ENCODE results near the gene NDST3.
"Not testable (repeated sequence)": the region's sequence is repeated elsewhere in the genome, so short reads cannot be mapped to it uniquely, and the experiment has no call there.

The NDST3 gene

DNA sequence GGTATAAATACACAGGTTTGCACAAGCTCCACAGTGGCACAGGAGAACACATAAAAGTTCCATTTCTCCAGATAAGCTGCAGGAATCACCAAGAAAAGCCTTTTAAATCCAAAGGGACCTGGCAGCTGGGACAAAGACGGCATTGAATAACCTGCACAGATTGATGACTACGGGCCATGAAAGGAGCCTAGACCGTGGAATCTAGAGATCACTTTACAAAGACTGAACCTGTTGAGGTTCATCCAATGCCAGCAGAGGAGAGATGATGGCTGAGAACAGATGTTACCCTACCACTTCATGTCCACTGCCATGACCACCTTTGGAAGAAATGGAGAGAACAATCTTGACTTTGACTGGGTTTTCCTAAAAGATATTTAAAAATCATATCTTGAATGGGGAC lies 229.8 kb downstream of the NDST3 start:
- ChIA-PET CTCF (interaction anchor here (1.2 kb wide), 1 partner anchor 39 kb away, joined by 3 read pairs; no protein-coding TSS in a partner anchor), POLR2A (no interaction called here)
- no peak for TF ChIP-seq CTCF (IDR thresholded peaks at IDR 0.05; ENCODE audit: control extremely low read depth, extremely low read depth, low read depth, missing control alignments)
- no peak for DNase-seq (ENCODE audit: extremely low spot score)

DNA sequence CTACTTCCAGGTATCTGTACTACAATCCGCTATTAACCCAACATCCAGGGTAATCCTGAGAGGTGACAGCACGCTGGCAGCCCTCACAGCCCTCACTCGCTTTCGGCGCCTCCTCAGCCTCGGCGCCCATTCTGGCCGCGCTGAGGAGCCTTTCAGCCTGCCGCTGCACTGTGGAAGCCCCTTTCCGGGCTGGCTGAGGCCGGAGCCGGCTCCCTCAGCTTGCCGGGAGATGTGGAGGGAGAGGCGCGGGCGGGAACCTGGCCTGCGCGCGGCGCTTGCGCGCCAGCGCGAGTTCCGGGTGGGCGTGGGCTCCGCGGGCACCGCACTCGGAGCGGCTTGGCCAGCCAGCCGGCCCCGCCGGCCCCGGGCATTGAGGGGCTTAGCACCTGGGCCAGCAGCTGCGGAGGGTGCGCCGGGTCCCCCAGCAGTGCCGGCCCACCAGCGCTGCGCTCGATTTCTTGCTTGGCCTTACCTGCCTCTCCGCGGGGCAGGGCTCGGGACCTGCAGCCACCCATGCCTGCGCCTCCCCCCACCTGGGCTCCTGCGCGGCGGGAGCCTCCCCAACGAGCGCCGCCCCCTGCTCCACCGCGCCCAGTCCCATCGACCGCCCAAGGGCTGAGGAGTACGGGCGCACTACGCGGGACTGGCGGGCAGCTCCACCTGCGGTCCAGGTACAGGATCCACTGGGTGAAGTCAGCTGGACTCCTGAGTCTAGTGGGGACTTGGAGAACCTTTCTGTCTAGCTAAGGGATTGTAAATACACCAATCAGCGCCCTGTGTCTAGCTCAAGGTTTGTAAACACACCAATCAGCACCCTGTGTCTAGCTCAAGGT lies 231.2 kb downstream of the NDST3 start:
- ChIA-PET POLR2A (no interaction called here), CTCF (interaction anchor here (1.3 kb wide), 2 partner anchors 88 to 188 kb away, joined by 4 read pairs; partner anchors contain the start of gene PRSS12)
- TF ChIP-seq CTCF (IDR thresholded peaks at IDR 0.05; ENCODE audit: control extremely low read depth, extremely low read depth, low read depth, missing control alignments) = no peak
- DNase-seq (ENCODE audit: extremely low spot score) = no peak

GRCh38 chr4:118266145-118266496 lies 231.8 kb downstream of the NDST3 start:
- DNase-seq (ENCODE audit: extremely low spot score); POLR2A ChIA-PET: not testable (repeated sequence)
- CTCF ChIA-PET = interaction anchor here (1.3 kb wide), 2 partner anchors 87 to 188 kb away, joined by 4 read pairs; partner anchors contain the start of gene PRSS12

- DNase-seq (ENCODE audit: extremely low spot score) = no peak
- POLR2A ChIA-PET = no interaction called here
- CTCF ChIA-PET = no interaction called here
- TF ChIP-seq CTCF (IDR thresholded peaks at IDR 0.05; ENCODE audit: control extremely low read depth, extremely low read depth, low read depth, missing control alignments) = no peak
Measured at GRCh38 chr4:118268780-118269179, 234.5 kb downstream of the NDST3 start.

DNA sequence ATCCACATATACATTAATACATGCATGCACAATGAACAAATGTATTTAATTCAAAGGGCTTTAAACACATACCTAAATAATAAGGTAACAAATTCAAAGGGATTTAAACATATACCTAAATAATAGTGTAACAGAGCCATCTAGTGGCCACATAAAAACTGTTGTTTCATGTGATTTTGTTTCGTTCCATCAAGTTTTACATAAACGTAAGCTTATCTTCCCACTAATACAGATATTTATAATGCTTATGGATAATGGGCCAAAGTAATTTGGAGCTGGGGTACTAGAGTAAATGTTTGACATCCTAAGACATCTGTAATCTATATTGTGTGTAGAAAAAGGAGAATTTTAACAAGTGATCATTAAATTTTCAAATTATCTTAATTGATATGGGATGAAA lies 236.2 kb downstream of the NDST3 start:
- peak; percentile 30 for DNase-seq (ENCODE audit: extremely low spot score)
- POLR2A ChIA-PET = no interaction called here
- CTCF ChIA-PET = interaction anchor here (0.6 to 3.2 kb wide), 14 partner anchors 9 to 1912 kb away, joined by 3 to 13 read pairs (median 3); partner anchors contain the start of gene PRSS12
- TF ChIP-seq CTCF (IDR thresholded peaks at IDR 0.05; ENCODE audit: control extremely low read depth, extremely low read depth, low read depth, missing control alignments) = peak; percentile 61

DNA sequence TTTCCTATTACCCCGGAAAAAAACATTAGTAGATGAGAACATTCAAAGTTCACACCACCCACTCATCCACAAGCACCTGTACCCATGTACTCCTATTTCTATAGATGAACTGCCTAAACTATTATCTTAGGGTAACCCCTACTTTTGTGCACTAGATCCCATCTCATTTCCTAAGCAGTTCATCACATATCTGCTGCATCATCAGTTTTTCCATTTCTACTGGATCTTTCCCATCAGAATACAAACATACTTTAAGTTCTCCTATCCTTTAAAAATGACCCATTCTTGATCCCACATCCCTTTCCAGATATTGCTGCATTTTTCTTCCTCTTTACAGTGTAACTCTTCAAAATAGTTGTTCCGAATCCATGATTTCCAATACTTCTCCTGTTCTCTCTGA lies 237.5 kb downstream of the NDST3 start:
- CTCF ChIA-PET = interaction anchor here (1.7 to 3.2 kb wide), 4 partner anchors 9 to 1912 kb away, joined by 4 to 13 read pairs (median 4); no protein-coding TSS in a partner anchor
- TF ChIP-seq CTCF (IDR thresholded peaks at IDR 0.05; ENCODE audit: control extremely low read depth, extremely low read depth, low read depth, missing control alignments) = no peak
- no peak for DNase-seq (ENCODE audit: extremely low spot score)
- POLR2A ChIA-PET = no interaction called here

- CTCF ChIA-PET = interaction anchor here (0.9 to 2.4 kb wide), 4 partner anchors 17 to 1914 kb away, joined by 3 to 9 read pairs (median 4); partner anchors contain the start of gene PRSS12
- DNase-seq (ENCODE audit: extremely low spot score) = no peak
- POLR2A ChIA-PET = no interaction called here
- TF ChIP-seq CTCF (IDR thresholded peaks at IDR 0.05; ENCODE audit: control extremely low read depth, extremely low read depth, low read depth, missing control alignments) = no peak
Measured at GRCh38 chr4:118273642-118274041, 239.4 kb downstream of the NDST3 start.
